MM.1S (cell line): ENCODE data around the gene NSD1.

Source experiments
- CTCF ChIP-seq: fragments of 300-600 bp; sonication (generic); IDR thresholded peaks from 2 replicates; pipeline ENCODE4 v1.5.1; 2016; ENCODE audit warnings: antibody characterized with exemption, low read length, mixed read lengths
- EZH2phosphoT487 ChIP-seq: fragments of 300-600 bp; sonication (generic); IDR thresholded peaks from 2 replicates; pipeline ENCODE4 v1.6.1; 2018; ENCODE audit warnings: antibody characterized with exemption, low read length

DNA sequence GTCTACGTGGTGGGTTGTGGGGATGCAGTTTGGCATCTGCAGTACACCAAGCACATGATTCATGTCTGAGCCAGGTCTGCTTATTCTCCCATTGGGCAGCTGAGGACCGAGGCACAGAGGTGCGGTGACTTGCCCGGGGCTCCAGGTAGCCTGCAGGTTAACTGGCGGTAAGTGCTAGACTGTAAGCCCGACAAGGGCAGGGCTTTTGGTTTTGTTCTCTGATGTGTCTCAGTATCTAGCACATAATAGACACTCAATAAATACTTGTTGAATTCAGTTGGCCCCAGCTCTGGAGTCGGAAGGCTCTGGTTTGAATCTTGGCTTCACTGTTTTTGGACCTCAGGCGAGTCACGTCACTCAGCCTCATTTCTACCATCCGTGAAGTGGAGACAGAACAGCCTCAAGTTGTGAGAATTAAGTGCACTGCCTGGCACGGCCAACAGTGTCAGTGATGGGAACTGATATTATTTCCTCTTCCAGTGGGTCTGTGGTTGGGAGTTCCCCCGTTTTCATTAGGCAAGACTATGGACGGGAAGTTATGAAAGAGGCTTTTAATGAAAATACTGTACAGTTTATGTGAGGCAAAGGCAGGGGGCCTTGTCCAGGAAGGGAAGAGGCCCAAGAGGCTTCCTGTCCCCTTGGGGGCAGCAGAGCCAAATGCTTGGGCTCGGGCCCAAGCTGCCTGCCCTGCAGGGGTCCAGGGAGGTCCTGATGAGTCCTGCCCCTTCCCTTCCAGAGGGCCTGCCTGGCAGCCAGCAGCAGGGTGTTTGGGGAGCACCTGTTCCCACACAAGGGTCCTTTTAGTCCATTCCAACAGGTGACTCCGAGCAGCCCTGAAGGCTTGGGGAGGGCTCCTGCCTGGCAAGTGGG lies 173.3 kb downstream of the NSD1 start:
- TF ChIP-seq CTCF (no peak), EZH2phosphoT487 (no peak)
